GM21717 (cell line): ENCODE measurements around the gene PSMB2.

ENCODE experiments used
- ATAC-seq: cut with Tn5 transposase; IDR thresholded peaks from one replicate; pipeline ENCODE4 v1.9.1; 2021; ENCODE audit warnings: mild to moderate bottlenecking, moderate library complexity; ENCODE audit not compliant: unreplicated experiment

Gene PSMB2

GRCh38 chr1:35557611-35558373, 83.5 kb downstream of the PSMB2 start, which contains the start of gene NCDN:
Gene NCDN, plus strand, starts transcription at chr1:35557799. Its CDS starts 392 bp downstream, at chr1:35558191.
- peak; percentile 85 for ATAC-seq

- ATAC-seq: peak; percentile 78
These were observed 84.2 kb downstream of the PSMB2 start, which contains the start of gene KIAA0319L for GRCh38 chr1:35557118-35557610. Gene KIAA0319L, minus strand, starts transcription at chr1:35557403. Its CDS starts 2,912 bp downstream, at chr1:35554491.

GRCh38 chr1:35556484-35557117, 84.7 kb downstream of the PSMB2 start:
- ATAC-seq: no peak

GRCh38 chr1:35555601-35556477, 85.5 kb downstream of the PSMB2 start:
- ATAC-seq: no peak

- no peak for ATAC-seq
These were observed 86.1 kb downstream of the PSMB2 start for GRCh38 chr1:35555212-35555584.

- ATAC-seq: no peak
These were observed 86.8 kb downstream of the PSMB2 start for GRCh38 chr1:35554266-35555211.

- ATAC-seq: no peak
These were observed 87.5 kb downstream of the PSMB2 start for GRCh38 chr1:35553851-35554250.
